GM12878 (cell line): Measurements from ENCODE around the gene GOLIM4. TPM values are rescaled to one million over a fixed set of nuclear protein-coding genes. Genes with fewer than 3 reads are reported as not detected.

ENCODE experiments used
- ATAC-seq: fragments of 200-7000 bp; cut with Tn5 transposase; 3 replicates; pipeline ENCODE4 v1.9.1; 2020; ENCODE audit warnings: mild to moderate bottlenecking, moderate library complexity
- BruUV-seq: library from RNA; stranded (reverse); fragments of 400-500 nt; replicated peaks from 2 replicates; lab custom pipeline; 2021; lab: Mats Ljungman, UMichigan
- CTCF ChIA-PET: fragments of 300-600 bp; sonication (Branson Sonifier 250); formaldehyde crosslinking; extraction: SDS; loops from one replicate; lab custom pipeline; 2021; ENCODE audit warnings: inconsistent platforms; lab: Yijun Ruan, JAX
- POLR2A ChIA-PET: fragments of 350-600 bp; formaldehyde crosslinking; extraction: SDS; loops from one replicate; lab custom pipeline; 2021; ENCODE audit warnings: inconsistent platforms; lab: Charles Lee
- RAD21 ChIA-PET: fragments of 300-600 bp; sonication (Branson Sonifier 250); formaldehyde crosslinking; loops from one replicate; lab custom pipeline; 2023; ENCODE audit warnings: antibody characterized with exemption; ENCODE audit not compliant: unreplicated experiment; lab: Charles Lee
- SMC1A ChIA-PET: fragments of 300-600 bp; sonication (Branson Sonifier 250); formaldehyde crosslinking; loops from one replicate; lab custom pipeline; 2023; ENCODE audit not compliant: unreplicated experiment, uncharacterized antibody; lab: Charles Lee
- DNase-seq: peaks from one replicate; pipeline ENCODE4 v3.0.0-alpha.2; 2011; ENCODE audit warnings: low read depth, low spot score
- FAIRE-seq: peaks from 3 replicates; lab custom pipeline; 2011; peaks lifted over from hg19 to GRCh38; lab: Jason Lieb, UNC
- H2AFZ ChIP-seq: 2 replicates; pipeline ENCODE4 v1.6.0; 2011; ENCODE audit warnings: low read depth, low read length, control low read depth; ENCODE audit not compliant: control insufficient read depth
- H3K27ac ChIP-seq: 2 replicates; pipeline ENCODE4 v1.5.1; 2011; ENCODE audit warnings: control low read depth; ENCODE audit not compliant: control insufficient read depth, insufficient read depth
- H3K27me3 ChIP-seq, 2 experiments: replicated peaks in 1 of 2; 2 replicates each; pipeline versions ENCODE4 v1.6.0 to v1.6.1; 2011; ENCODE audit warnings: low read length in 1 of 2; ENCODE audit not compliant: control insufficient read depth in 2 of 2, insufficient read depth in 2 of 2
- H3K36me3 ChIP-seq, 2 experiments: 2 replicates each; pipeline ENCODE4 v1.5.1; 2011; ENCODE audit warnings: low read length in 1 of 2; ENCODE audit not compliant: control insufficient read depth in 2 of 2, insufficient read depth in 2 of 2
- H3K4me1 ChIP-seq: 2 replicates; pipeline ENCODE4 v1.6.1; 2011; ENCODE audit warnings: mild to moderate bottlenecking, low read length, moderate library complexity, mixed read lengths; ENCODE audit not compliant: control insufficient read depth, insufficient read depth
- H3K4me2 ChIP-seq: 2 replicates; pipeline ENCODE4 v1.6.0; 2011; ENCODE audit warnings: control low read depth; ENCODE audit not compliant: control insufficient read depth, insufficient read depth
- H3K4me3 ChIP-seq: fragments of 200-600 bp; sonication (generic); 2 replicates; pipeline ENCODE4 v1.5.1; 2016
- H3K79me2 ChIP-seq: 2 replicates; pipeline ENCODE4 v1.6.0; 2011; ENCODE audit warnings: low read length; ENCODE audit not compliant: control insufficient read depth, insufficient read depth
- H3K9ac ChIP-seq: 2 replicates; pipeline ENCODE4 v1.8.0; 2011; ENCODE audit warnings: low read length, control low read depth, mixed read lengths; ENCODE audit not compliant: control insufficient read depth, insufficient read depth
- H3K9me3 ChIP-seq: replicated peaks from 3 replicates; pipeline ENCODE4 v1.5.1; 2011; ENCODE audit warnings: mild to moderate bottlenecking, low read length; ENCODE audit not compliant: control insufficient read depth, insufficient read depth
- H4K20me1 ChIP-seq: 2 replicates; pipeline ENCODE4 v1.6.0; 2011; ENCODE audit not compliant: control insufficient read depth, insufficient read depth
- BCL11A ChIP-seq: IDR thresholded peaks from 2 replicates; pipeline ENCODE4 v1.6.1; 2011; ENCODE audit warnings: low read depth, low read length
- EGR1 ChIP-seq, 2 experiments: IDR thresholded peaks; 1 replicate in 1 of 2; 2 replicates in 1 of 2; pipeline ENCODE4 v1.6.1; 2011 to 2012; ENCODE audit warnings: low read depth in 2 of 2, low read length in 2 of 2, borderline replicate concordance in 1 of 2, mild to moderate bottlenecking in 1 of 2, moderate library complexity in 1 of 2
- ESRRA ChIP-seq: IDR thresholded peaks from 2 replicates; pipeline ENCODE4 v1.6.1; 2012; ENCODE audit warnings: mild to moderate bottlenecking, low read length, improper control_type of control experiment
- EZH2 ChIP-seq: IDR thresholded peaks from 2 replicates; pipeline ENCODE4 v1.6.1; 2012; ENCODE audit warnings: low read depth, mild to moderate bottlenecking, control low read depth, inconsistent platforms, low read length, borderline replicate concordance; ENCODE audit not compliant: control insufficient read depth
- JUND ChIP-seq: IDR thresholded peaks from 2 replicates; pipeline ENCODE4 v1.6.1; 2012; ENCODE audit warnings: low read depth, mild to moderate bottlenecking, low read length, improper control_type of control experiment, moderate library complexity
- MXI1 ChIP-seq: fragments of 150-350 bp; IDR thresholded peaks from 2 replicates; pipeline ENCODE4 v1.6.1; 2011; ENCODE audit warnings: low read depth, mild to moderate bottlenecking, inconsistent platforms, low read length, improper control_type of control experiment
- MYB ChIP-seq: fragments of 150-350 bp; IDR thresholded peaks from 2 replicates; pipeline ENCODE4 v1.6.1; 2014; ENCODE audit warnings: mild to moderate bottlenecking, low read depth, low read length, borderline replicate concordance
- NFXL1 ChIP-seq: fragments of 450-650 bp; IDR thresholded peaks from 2 replicates; pipeline ENCODE4 v1.6.1; 2017; ENCODE audit warnings: antibody characterized with exemption, mild to moderate bottlenecking, borderline replicate concordance
- NFYA ChIP-seq: IDR thresholded peaks from 2 replicates; pipeline ENCODE4 v1.6.1; 2011; ENCODE audit warnings: low read depth, mild to moderate bottlenecking, low read length, improper control_type of control experiment, borderline replicate concordance
- POU2F2 ChIP-seq: IDR thresholded peaks from 3 replicates; pipeline ENCODE4 v1.6.1; 2011; ENCODE audit warnings: low read depth, mild to moderate bottlenecking, low read length, borderline replicate concordance
- RB1 ChIP-seq: fragments of 450-650 bp; formaldehyde crosslinking; IDR thresholded peaks from 2 replicates; pipeline ENCODE4 v1.6.1; 2017; ENCODE audit warnings: mild to moderate bottlenecking, borderline replicate concordance
- SMAD5 ChIP-seq: IDR thresholded peaks from 2 replicates; pipeline ENCODE4 v1.6.1; 2016; ENCODE audit warnings: antibody characterized with exemption, low read depth
- ZBTB33 ChIP-seq: fragments of 450-650 bp; IDR thresholded peaks from 2 replicates; pipeline ENCODE4 v1.6.1; 2017; ENCODE audit warnings: mild to moderate bottlenecking
- WGBS: methylation state at CpG from one replicate; pipeline ENCODE4 v1.1.6; 2016; ENCODE audit warnings: low lambda C conversion rate; ENCODE audit not compliant: insufficient replicate concordance, insufficient coverage; ENCODE audit errors: missing lambda C conversion rate; 5-methylcytosine and 5-hydroxymethylcytosine counted together
- in situ Hi-C: fragments of 300-500 bp; cut with MboI; formaldehyde crosslinking; loops from 9 replicates; pipeline ENCODE4 v1.14.3; 2018; ENCODE audit warnings: mixed read lengths
- intact Hi-C: fragments of 100-400 bp; cut with micrococcal nuclease; formaldehyde crosslinking; loops from one replicate; pipeline ENCODE4 v1.14.2; 2022; ENCODE audit not compliant: unreplicated experiment
- polyA plus RNA-seq, 11 experiments: library from polyadenylated mRNA; depleted of rRNA in 4 of 11; unstranded in 6 of 11; stranded (reverse) in 5 of 11; fragments of >200 nt; fragmentation: Nextera tagmentation in 4 of 11; fragmentation: Illumina TruSeq in 1 of 11; extraction: Ambion mirVana in 4 of 11; extraction: Trizol in 1 of 11; gene quantifications; 1 replicate in 1 of 11; 2 replicates in 10 of 11; pipeline versions ENCODE4 v1.2.1 to v1.2.3, GENCODE V29; 2011 to 2016; ENCODE audit warnings: inconsistent platforms in 2 of 11, missing spikeins in 2 of 11, low read depth in 1 of 11
- total RNA-seq, 4 experiments: library from RNA; depleted of rRNA in 3 of 4; stranded (reverse); fragments of >200 nt in 3 of 4; fragmentation: Illumina TruSeq in 1 of 4; extraction: Trizol in 1 of 4; gene quantifications; 2 replicates each; pipeline versions ENCODE4 v1.2.1 to v1.2.3, GENCODE V29; 2013 to 2021
- TF ChIP-seq, protein P1 (sequence below): fragments of 450-650 bp; IDR thresholded peaks from 2 replicates; pipeline ENCODE4 v1.6.1; 2018; ENCODE audit warnings: mild to moderate bottlenecking, low read depth, moderate library complexity; ENCODE audit not compliant: partially characterized antibody

GOLIM4 gene
- total and polyA plus RNA-seq, 10 of the 15 experiments (the other 5 are each of a cell fraction or from before 2014, with no cell fraction given) = 11.1 to 32.4 (median 19.3) TPM

GRCh38 chr3:168104361-168104760 lies 8.6 kb upstream of the GOLIM4 start (continued):
- no peak for TF ChIP-seq MYB
- no peak for TF ChIP-seq ESRRA
- TF ChIP-seq MXI1 = no peak
- no peak for TF ChIP-seq BCL11A

DNA sequence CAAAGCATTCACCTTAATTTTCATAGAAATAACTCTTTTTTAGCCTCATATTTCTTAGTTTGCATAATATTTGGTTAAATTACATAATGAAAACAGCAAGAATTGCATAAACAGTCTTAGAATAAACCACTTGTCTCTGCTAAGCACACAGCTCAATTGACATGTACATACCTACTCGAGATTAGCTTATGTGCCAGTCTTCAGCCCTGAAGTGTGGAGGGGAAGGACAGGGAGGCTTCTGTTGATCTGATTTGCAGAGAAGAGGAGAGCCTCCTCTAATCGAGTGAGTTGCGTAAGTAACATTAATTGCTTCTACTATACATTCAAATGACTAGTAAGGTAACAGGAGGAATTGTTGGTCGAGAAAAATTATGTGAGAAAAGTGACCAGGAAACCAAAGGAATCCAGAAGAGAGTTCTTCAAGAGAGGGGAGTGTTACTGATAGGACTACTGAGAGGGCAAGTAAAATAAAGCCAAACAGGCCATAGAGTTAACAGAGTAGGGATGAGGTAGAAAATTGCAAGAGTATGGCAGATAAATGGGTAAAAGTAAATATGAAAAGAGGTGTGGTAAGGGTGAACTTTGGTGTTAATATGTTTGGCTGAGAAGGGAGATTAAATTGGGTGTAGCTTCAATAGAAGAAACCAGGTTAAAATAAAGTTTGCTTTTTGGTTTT lies 7.1 kb upstream of the GOLIM4 start:
- no peak for DNase-seq
- Histone ChIP-seq H4K20me1 (no peaks in the 10 kb centered on the region), H3K36me3 (no peaks in the 10 kb centered on the region), H3K79me2 (no peaks in the 10 kb centered on the region), H3K9me3 (no peaks in the 10 kb centered on the region), H3K4me3 (no peak overlapping the region), H3K27ac (no peak overlapping the region), H2AFZ (no peak overlapping the region), H3K9ac (no peak overlapping the region), H3K4me1 (no peaks in the 10 kb centered on the region), H3K27me3 (no peaks in the 10 kb centered on the region), H3K4me2 (no peak overlapping the region)
- WGBS = 71% methylated on average over 4 of the region's 4 CpGs
- ChIA-PET POLR2A (no interaction called here), SMC1A (interaction anchor here (0.5 to 3.1 kb wide), 5 partner anchors 9 to 55 kb away, joined by 3 to 12 read pairs (median 3); no protein-coding TSS in a partner anchor), CTCF (interaction anchor here (2.6 kb wide), 1 partner anchor 37 kb away, joined by 7 read pairs; no protein-coding TSS in a partner anchor), RAD21 (no interaction called here)
- no TSS peak for BruUV-seq
- in situ Hi-C loops (no loop called here), intact Hi-C loops (no loop called here)
- no peak for FAIRE-seq
- no peak for ATAC-seq
- no peak for TF ChIP-seq SMAD5
- TF ChIP-seq, protein P1, sequence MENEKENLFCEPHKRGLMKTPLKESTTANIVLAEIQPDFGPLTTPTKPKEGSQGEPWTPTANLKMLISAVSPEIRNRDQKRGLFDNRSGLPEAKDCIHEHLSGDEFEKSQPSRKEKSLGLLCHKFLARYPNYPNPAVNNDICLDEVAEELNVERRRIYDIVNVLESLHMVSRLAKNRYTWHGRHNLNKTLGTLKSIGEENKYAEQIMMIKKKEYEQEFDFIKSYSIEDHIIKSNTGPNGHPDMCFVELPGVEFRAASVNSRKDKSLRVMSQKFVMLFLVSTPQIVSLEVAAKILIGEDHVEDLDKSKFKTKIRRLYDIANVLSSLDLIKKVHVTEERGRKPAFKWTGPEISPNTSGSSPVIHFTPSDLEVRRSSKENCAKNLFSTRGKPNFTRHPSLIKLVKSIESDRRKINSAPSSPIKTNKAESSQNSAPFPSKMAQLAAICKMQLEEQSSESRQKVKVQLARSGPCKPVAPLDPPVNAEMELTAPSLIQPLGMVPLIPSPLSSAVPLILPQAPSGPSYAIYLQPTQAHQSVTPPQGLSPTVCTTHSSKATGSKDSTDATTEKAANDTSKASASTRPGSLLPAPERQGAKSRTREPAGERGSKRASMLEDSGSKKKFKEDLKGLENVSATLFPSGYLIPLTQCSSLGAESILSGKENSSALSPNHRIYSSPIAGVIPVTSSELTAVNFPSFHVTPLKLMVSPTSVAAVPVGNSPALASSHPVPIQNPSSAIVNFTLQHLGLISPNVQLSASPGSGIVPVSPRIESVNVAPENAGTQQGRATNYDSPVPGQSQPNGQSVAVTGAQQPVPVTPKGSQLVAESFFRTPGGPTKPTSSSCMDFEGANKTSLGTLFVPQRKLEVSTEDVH = no peak
- TF ChIP-seq RB1 = no peak
- TF ChIP-seq NFXL1 = no peak
- no peak for TF ChIP-seq JUND
- TF ChIP-seq POU2F2 = no peak
- TF ChIP-seq MXI1 = no peak
- TF ChIP-seq NFYA = no peak
- TF ChIP-seq EGR1 (IDR thresholded peaks at IDR 0.05; ENCODE audit: borderline replicate concordance in 1 of 2, low read depth in 2 of 2, low read length in 2 of 2) = no peak
- TF ChIP-seq ZBTB33 = no peak
- TF ChIP-seq EZH2 = no peak
